HG03558 (cell line): ENCODE measurements around the gene NFATC1.
"Not testable (repeated sequence)": the region's sequence is repeated elsewhere in the genome, so short reads cannot be mapped to it uniquely, and the experiment has no call there.

Experiments used
- ATAC-seq: cut with Tn5 transposase; IDR thresholded peaks from one replicate; pipeline ENCODE4 v1.9.1; 2021; ENCODE audit warnings: moderate number of reproducible peaks; ENCODE audit not compliant: unreplicated experiment; ENCODE audit errors: extremely low read depth

NFATC1 gene

DNA sequence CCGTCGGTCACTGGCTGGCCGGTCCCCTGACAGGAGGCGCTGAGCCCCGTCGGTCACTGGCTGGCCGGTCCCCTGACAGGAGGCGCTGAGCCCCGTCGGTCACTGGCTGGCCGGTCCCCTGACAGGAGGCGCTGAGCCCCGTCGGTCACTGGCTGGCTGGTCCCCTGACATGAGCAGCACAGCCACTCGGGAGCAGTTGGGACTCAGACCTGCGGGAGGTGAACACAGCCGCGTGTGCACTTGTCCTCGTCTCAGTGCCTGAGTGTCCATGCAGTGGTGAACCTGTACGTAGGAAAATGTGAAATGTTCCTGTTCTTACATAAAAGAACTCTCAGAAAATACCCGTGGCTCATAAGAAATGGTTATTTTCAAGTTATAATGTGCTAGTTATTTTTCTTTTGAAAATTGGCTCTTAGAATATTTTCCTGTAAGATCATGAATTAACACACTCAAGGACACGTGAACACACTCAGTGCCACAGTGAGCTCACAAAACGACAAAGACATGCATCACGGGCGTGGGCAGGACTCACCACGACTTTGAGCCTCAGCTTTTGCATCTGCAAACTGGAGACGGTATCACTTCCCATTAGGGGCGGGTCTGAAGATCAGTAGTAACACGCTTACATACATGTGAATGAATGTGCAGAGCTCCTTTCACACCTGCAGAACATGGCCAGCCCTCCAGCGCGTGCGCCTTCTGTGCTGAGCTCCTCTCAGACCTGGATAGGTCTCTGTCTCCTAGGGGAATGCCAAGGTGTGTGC is 21.1 kb upstream of the NFATC1 start:
- ATAC-seq: peak; percentile 53

DNA sequence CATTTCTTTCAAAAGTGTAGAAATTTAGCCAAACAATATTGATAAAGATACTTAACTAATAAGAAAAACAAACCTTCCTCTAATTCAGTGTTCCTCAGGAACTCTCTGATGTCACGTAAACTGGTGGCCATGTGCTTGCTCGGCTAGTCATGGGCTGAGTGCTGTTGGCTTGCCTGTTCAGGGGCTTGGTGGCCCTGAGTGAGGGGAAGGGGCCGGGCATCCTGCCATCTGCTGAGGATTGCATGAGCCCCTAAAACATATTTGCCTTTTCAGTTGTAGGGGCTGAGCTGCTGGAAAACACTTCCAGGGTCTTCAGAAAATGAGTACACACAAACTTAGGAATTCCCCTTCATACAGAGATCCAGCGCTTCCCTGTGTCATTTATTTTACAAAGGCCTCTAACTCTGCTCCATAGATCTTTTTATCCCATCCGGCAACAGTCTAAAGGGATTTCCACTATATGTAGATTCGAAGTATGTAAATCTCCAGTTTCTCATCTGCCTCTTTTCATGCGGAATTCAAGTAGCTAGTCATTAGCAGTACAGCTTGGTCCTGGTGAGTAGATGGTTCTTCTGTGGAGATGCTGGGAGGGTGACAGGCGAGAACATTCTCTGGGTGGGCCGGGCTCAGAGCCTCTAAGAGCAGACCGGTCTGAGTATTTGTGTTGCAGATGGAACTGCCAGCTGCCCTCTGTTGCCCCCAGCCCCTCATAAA is 20.1 kb upstream of the NFATC1 start:
- no peak for ATAC-seq

DNA sequence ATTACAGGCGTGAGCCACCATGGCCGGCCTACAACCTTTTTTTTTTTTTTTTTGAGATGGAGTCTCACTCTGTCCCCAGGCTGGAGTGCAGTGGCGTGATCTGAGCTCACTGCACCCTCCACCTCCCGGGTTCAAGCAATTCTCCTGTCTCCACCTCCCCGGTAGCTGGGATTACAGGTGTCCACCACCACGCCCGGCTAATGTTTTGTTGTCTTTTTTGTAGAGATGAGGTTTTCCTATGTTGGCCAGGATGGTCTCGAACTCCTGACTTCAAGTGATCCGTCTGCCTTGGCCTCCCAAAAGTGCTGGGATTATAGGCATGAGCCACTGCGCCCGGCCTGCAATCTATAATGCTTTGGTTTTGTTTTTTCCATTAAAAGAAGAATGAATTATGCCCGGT is 19.1 kb upstream of the NFATC1 start:
- not testable (repeated sequence) for ATAC-seq

- ATAC-seq: no peak
Measured at GRCh38 chr18:79377187-79377891, 18.4 kb upstream of the NFATC1 start.

GRCh38 chr18:79378536-79379250 is 17.0 kb upstream of the NFATC1 start:
- ATAC-seq: peak; percentile 48

DNA sequence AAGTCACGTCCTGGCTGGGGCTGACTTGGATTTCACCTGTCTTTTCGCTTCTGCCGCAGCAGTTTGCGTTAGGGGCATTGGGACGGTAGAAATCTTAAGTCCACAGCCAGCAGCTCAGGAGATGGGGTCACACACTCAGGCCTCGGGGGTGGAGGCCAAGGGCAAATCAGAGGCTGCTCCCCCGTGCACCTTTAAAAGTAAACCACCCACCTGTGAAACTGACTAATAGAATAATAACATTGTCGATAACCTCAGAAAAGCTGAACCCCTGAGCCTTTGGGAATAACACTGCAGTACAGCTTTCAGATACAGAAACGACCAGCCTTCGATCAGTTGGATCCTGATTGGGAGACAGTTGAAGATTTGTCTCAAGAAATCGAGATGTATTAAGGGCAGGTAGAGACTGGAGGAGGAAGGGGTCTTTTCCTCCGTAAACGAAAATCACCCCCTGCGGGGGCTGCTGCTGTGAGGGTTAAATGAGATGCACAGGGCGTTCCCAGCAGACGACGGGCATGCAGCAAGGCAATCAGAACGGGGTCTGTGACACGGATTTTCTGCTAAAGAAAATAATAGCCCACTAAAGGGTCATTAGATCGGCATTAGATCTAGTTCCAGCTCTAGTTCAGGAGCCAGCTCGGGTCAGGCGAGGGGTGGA is 16.4 kb upstream of the NFATC1 start:
- no peak for ATAC-seq

DNA sequence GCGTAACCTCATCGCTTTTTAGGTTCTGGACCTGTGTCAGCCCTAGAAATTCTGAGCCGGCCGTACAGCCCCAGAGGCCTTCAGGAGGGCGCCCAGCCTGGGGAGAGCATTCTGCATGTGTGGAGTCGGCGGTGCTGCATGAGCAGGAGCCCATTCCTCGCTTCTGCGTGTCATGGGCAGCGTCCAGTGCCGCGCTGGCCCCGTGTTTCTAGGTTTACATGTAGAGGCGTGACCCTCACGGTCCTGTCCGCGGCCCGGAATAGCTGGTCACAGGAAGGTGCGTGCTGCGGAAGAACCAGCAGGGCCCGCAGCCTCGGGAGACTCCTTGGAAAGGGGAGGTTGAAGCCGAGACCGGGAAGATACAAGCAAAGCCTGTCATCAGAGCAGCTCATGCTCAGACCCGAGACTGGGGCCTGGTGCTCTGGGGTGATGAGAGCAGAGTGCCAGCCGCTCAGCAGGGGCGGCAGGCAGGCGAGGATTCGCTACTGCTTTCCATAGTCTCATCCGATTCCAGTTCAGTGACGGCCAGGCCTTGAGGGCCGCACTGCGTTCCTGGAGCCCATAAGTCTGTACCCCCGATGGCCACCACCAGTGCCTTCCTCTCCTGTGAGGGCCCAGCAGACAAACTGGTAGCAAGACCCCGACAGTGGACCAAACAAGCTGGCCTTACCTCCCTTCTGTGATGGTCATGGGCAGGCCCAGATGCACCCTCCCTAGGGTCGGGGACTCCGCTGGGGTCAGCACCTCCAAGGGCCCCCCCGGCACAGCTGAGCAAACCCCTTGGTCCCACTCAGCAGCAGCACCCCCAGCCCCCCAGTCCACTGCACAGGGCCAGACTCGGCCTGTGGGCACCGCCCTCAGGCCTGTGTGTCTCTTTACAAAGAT is 15.6 kb upstream of the NFATC1 start:
- no peak for ATAC-seq

DNA sequence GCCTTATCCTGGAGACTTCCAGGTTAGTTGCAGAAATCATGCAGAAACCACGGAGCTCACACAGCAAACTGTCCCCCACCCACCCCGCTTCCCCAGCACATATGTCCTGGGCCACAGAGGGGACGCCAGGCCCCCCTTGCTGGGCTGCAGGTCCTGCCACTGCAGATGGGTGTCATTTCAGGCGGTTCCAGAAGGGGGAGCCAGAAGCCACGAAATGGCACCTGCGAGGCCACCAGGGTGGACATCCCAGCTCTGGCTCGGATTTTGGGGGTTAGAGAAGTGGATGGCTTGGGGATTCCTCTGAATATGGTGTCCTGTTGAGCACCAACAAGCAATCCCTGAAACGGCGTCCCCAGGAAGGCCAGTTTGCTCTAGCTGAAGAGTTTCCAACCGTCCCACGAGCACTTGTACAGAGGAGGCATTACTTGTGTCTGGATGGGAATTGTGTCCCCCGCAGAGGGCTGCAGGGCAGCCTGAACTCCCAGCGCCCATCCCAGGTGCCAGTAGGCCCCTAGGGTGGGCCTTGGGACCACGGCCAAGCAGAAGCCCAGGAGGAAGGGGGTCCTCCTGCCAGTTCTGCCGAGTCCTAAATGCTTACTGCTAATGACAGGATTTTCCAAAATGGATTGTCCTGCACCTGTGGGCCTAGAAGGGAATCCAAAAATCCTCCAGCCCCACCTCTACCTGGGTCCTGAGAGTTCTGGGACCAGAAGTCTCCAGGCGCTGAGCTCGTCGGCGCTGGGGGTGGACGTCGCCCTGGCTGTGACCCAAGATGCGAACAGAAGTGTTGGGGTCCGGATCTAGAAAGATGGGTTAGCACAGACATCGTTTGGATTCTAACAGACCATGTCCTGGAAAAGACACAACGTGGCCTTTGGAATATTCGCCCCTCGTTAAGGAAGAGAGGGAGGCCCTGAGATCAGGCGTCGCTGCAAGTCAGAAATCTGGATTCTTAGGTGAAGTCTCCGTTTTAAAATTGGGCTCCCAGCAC is 14.6 kb upstream of the NFATC1 start:
- ATAC-seq: no peak

GRCh38 chr18:79381811-79382311 is 13.9 kb upstream of the NFATC1 start:
- ATAC-seq: no peak

- ATAC-seq: no peak
Measured at GRCh38 chr18:79382681-79383387, 12.9 kb upstream of the NFATC1 start.

- ATAC-seq: no peak
Measured at GRCh38 chr18:79383388-79384056, 12.2 kb upstream of the NFATC1 start.

- ATAC-seq: no peak
Measured at GRCh38 chr18:79384151-79384807, 11.5 kb upstream of the NFATC1 start.

- no peak for ATAC-seq
Measured at GRCh38 chr18:79384834-79385233, 10.9 kb upstream of the NFATC1 start.

DNA sequence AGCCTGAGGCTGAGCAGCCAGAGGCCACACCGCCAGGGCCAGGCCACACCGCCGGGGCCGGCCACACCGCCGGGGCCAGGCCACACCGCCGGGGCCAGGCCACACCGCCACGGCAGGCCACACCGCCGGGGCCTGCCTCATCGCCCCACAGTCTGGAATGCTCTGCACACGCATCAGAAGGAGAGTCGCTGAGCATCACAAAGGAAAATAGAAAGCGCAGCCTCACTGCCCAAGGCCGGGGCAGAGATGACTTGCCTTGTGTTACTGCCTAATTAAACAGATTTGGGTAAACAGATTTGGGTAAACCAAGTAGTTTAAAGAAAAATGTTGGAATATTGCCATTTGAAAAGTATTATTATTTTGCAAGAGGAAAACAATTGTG is 10.4 kb upstream of the NFATC1 start:
- ATAC-seq: no peak

DNA sequence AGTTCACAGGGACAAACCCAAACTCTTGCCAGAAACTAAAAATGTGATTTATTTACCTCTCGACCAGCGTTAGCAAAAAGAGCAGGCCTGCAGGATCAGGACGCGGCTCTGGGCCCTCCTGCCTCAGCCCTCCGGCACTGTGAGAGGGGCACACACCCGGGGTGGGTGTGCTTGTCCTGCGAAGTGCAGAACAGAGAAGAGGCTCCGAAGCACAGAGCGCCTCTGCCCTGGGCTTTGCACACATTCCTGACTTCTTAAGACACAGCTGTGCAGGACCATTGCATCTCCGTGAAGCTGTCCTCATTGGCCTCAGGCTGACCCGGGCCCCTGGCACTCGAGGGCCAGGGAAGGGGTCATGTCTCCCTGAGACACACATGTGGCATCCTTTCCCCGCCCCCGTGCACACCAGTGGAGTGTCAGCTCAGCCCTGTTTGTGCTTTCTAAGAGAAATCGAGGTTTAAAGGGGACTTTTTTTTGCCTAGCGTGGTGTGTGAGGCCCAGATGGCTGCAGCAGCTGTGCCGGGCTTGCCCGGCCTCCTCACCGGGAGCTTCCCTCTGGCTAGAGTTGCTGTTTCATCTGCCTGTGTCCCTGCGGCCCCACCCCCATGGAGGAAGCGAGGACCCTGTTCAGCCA is 9.9 kb upstream of the NFATC1 start:
- ATAC-seq: no peak

- ATAC-seq: no peak
Measured at GRCh38 chr18:79386547-79386946, 9.2 kb upstream of the NFATC1 start.
